ENCODE measurements around the gene DPY19L1. TPM values are rescaled to one million over a fixed set of nuclear protein-coding genes. Genes with fewer than 3 reads are reported as not detected.

The DPY19L1 gene
- total RNA-seq, 1 experiment from 2014 or later = 71.7 TPM

DNA sequence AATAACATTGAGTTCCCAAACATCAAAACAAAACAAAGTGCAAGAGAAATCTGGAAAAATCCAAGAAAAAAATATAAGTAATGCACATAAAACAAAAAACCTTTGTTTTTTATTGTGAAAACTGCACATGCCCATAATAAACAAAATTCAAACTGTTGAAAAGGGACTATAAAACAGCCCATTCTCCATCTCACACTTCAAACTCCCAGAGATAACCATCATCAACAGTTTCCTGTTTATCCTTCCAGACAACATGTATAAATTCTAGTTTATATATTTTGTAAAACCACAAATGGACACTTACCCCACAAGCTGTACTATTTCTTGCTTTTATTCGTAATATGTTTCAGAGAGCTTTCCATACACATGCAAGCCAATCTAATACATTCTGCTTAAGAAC, 79.3 kb downstream of the DPY19L1 start (continued):
- TF ChIP-seq, protein P1, sequence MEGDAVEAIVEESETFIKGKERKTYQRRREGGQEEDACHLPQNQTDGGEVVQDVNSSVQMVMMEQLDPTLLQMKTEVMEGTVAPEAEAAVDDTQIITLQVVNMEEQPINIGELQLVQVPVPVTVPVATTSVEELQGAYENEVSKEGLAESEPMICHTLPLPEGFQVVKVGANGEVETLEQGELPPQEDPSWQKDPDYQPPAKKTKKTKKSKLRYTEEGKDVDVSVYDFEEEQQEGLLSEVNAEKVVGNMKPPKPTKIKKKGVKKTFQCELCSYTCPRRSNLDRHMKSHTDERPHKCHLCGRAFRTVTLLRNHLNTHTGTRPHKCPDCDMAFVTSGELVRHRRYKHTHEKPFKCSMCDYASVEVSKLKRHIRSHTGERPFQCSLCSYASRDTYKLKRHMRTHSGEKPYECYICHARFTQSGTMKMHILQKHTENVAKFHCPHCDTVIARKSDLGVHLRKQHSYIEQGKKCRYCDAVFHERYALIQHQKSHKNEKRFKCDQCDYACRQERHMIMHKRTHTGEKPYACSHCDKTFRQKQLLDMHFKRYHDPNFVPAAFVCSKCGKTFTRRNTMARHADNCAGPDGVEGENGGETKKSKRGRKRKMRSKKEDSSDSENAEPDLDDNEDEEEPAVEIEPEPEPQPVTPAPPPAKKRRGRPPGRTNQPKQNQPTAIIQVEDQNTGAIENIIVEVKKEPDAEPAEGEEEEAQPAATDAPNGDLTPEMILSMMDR (IDR thresholded peaks at IDR 0.05 in 2 of 3, conservative IDR thresholded peaks at IDR 0.05 in 1 of 3; ENCODE audit: borderline replicate concordance in 1 of 3, insufficient read depth in 1 of 3, low read depth in 2 of 3, low read length in 2 of 3) = no peak

DNA sequence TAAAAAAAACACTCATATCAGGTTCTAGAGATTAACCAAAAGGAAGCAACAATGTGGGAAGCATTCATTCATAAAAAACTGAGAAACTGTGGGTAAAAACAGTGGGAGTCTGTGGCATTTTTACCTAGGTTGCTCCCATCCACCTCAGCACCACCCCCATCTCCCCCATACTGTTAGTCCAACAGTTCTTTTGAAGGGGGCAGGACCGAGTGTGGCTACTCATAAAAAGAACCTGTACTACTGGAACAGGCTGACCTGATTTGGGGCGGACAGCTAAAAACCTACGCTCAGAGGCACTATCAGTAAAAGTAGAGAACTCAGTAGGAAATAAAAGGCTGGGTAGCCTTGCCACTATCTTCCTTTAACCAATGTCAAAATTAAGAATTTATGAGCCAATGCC, 84.5 kb downstream of the DPY19L1 start:
- H3K27ac ChIP-seq (ENCODE audit: low read depth, low read length) = no peak overlapping the region
- no peaks in the 10 kb centered on the region; the same call in 1 of the 2 replicates for H4K20me1 ChIP-seq (ENCODE audit: insufficient read depth)
- H3K9me2 ChIP-seq (ENCODE audit: insufficient read depth) = no peaks in the 10 kb centered on the region
- H3K79me2 ChIP-seq (ENCODE audit: insufficient read depth, low read length) = no peaks in the 10 kb centered on the region
- BruUV-seq (replicated peaks) = no TSS peak
- TF ChIP-seq SRF (IDR thresholded peaks at IDR 0.05; ENCODE audit: low read depth) (no peak), YY1 (IDR thresholded peaks at IDR 0.05; ENCODE audit: extremely low read depth, insufficient replicate concordance, low read depth, low read length) (no peak), CBX3 (IDR thresholded peaks at IDR 0.05; ENCODE audit: low read depth) (no peak), ZFX (IDR thresholded peaks at IDR 0.05) (no peak), TCF7L2 (IDR thresholded peaks at IDR 0.05; ENCODE audit: borderline replicate concordance, extremely low read depth, insufficient read depth, insufficient read length) (no peak), EZH2phosphoT487 (IDR thresholded peaks at IDR 0.05; ENCODE audit: borderline replicate concordance) (no peak), ZNF274 (IDR thresholded peaks at IDR 0.05; ENCODE audit: low read depth, low read length) (no peak), SIN3A (IDR thresholded peaks at IDR 0.05; ENCODE audit: low read depth) (no peak), POLR2AphosphoS5 (IDR thresholded peaks at IDR 0.05; ENCODE audit: low read depth, low read length) (no peak)
- TF ChIP-seq, protein P1 (IDR thresholded peaks at IDR 0.05 in 2 of 3, conservative IDR thresholded peaks at IDR 0.05 in 1 of 3; ENCODE audit: borderline replicate concordance in 1 of 3, insufficient read depth in 1 of 3, low read depth in 2 of 3, low read length in 2 of 3) = no peak
- ChIA-PET RAD21 (ENCODE audit: low non-redundant PET in 1 of 2, low total read pairs in 2 of 2, uncharacterized antibody in 2 of 2, unreplicated experiment in 2 of 2) (no interaction called here), POLR2A (no interaction called here), CTCF (no interaction called here)
- no peaks in the 10 kb centered on the region for H3K9me3 ChIP-seq (ENCODE audit: control insufficient read depth in 1 of 2, insufficient read depth in 1 of 2, low read depth in 1 of 2, low read length in 2 of 2)
- no peak overlapping the region for H2AFZ ChIP-seq (ENCODE audit: low read depth, low read length, poor library complexity, severe bottlenecking)
- no peaks in the 10 kb centered on the region for H3K36me3 ChIP-seq (ENCODE audit: control insufficient read depth in 1 of 2, insufficient read depth in 2 of 2, low read length in 2 of 2)
- DNase-seq (ENCODE audit: low read depth, low spot score) (no peak), ATAC-seq (no peak)
- H3K4me3 ChIP-seq (replicated peaks in 1 of 2; ENCODE audit: low read depth in 1 of 2, low read length in 2 of 2) = no peak overlapping the region
- H3K27me3 ChIP-seq (ENCODE audit: insufficient read depth, low read length) = no peaks in the 10 kb centered on the region
- no peak overlapping the region for H3K9ac ChIP-seq (ENCODE audit: low read length)
- intact Hi-C loops (cut with micrococcal nuclease) = no loop called here
- H3K4me2 ChIP-seq (ENCODE audit: low read length) = no peak overlapping the region
- H3K4me1 ChIP-seq (ENCODE audit: control insufficient read depth in 1 of 2, insufficient read depth in 2 of 2, low read length in 2 of 2) = no peaks in the 10 kb centered on the region

All from HCT116 (cell line).